ENCODE data around the gene PDGFA.

PDGFA gene

DNA sequence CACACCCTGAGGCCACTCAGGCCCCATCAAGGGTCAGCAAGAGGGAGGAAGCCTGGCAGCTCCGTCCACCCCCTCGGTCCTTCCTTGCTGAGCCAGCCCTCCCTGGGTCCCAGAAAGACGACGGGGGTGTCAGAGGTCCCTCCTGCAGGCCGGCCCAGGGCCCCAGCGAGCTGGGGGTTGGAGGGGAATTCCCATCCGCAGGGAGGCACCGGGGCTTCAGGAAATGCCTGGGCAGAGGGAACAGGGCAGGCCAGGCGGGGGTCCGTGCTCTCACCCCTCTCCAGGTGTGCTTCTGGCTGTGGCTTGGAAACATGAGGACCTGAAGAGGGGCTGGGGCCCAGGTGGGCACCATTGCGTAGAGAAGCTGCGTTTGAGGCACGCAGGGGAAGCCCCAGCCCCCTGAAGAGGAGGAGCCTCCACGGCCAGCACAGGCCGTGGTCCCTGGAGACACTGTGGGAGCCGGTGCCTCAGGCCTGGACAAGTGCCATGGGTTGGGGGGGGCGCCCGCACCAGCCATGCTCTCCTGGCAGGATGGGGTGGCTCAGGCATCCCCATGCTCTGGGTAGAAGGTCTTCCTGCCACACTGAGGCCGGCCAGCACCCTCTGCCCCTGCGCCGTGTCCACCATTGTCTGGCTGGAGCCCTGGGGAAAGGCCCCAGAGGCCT, 66.7 kb downstream of the PDGFA start:
- Histone ChIP-seq H3K9me3 (ENCODE audit: control insufficient read depth in 1 of 2, low read length in 2 of 2) (no peaks in the 10 kb centered on the region), H3K4me1 (ENCODE audit: control insufficient read depth in 1 of 2, insufficient read depth in 2 of 2, low read length in 2 of 2) (no peaks in the 10 kb centered on the region), H3K27ac (ENCODE audit: low read depth, low read length) (no peak overlapping the region), H3K27me3 (ENCODE audit: control insufficient read depth in 1 of 2, insufficient read depth in 2 of 2, low read length in 2 of 2) (peaks cover 5% of the 10 kb centered on the region in 2 donors), H3K4me3 (ENCODE audit: low read depth in 1 of 2, low read length in 2 of 2) (no peak overlapping the region), H3K36me3 (ENCODE audit: control insufficient read depth in 1 of 2, insufficient read depth in 2 of 2, low read length in 2 of 2) (no peaks in the 10 kb centered on the region), H3K9ac (ENCODE audit: low read depth in 1 of 2, low read length in 2 of 2) (no peak overlapping the region)

- Histone ChIP-seq H3K4me3 (ENCODE audit: low read depth in 1 of 2, low read length in 2 of 2) (no peak overlapping the region), H3K4me1 (ENCODE audit: control insufficient read depth in 1 of 2, insufficient read depth in 2 of 2, low read length in 2 of 2) (no peaks in the 10 kb centered on the region), H3K27me3 (ENCODE audit: control insufficient read depth in 1 of 2, insufficient read depth in 2 of 2, low read length in 2 of 2) (peaks cover 5% of the 10 kb centered on the region in 2 donors), H3K9me3 (ENCODE audit: control insufficient read depth in 1 of 2, low read length in 2 of 2) (no peaks in the 10 kb centered on the region), H3K36me3 (ENCODE audit: control insufficient read depth in 1 of 2, insufficient read depth in 2 of 2, low read length in 2 of 2) (no peaks in the 10 kb centered on the region), H3K27ac (ENCODE audit: low read depth, low read length) (no peak overlapping the region), H3K9ac (ENCODE audit: low read depth in 1 of 2, low read length in 2 of 2) (no peak overlapping the region)
Observed at GRCh38 chr7:452226-452751, 67.4 kb downstream of the PDGFA start.

GRCh38 chr7:451255-452225, 68.1 kb downstream of the PDGFA start:
- Histone ChIP-seq H3K9ac (ENCODE audit: low read depth in 1 of 2, low read length in 2 of 2) (no peak overlapping the region), H3K9me3 (ENCODE audit: control insufficient read depth in 1 of 2, low read length in 2 of 2) (no peaks in the 10 kb centered on the region), H3K36me3 (ENCODE audit: control insufficient read depth in 1 of 2, insufficient read depth in 2 of 2, low read length in 2 of 2) (no peaks in the 10 kb centered on the region), H3K27me3 (ENCODE audit: control insufficient read depth in 1 of 2, insufficient read depth in 2 of 2, low read length in 2 of 2) (peaks cover 5% of the 10 kb centered on the region in 2 donors), H3K27ac (ENCODE audit: low read depth, low read length) (no peak overlapping the region), H3K4me1 (ENCODE audit: control insufficient read depth in 1 of 2, insufficient read depth in 2 of 2, low read length in 2 of 2) (no peaks in the 10 kb centered on the region), H3K4me3 (ENCODE audit: low read depth in 1 of 2, low read length in 2 of 2) (no peak overlapping the region)

DNA sequence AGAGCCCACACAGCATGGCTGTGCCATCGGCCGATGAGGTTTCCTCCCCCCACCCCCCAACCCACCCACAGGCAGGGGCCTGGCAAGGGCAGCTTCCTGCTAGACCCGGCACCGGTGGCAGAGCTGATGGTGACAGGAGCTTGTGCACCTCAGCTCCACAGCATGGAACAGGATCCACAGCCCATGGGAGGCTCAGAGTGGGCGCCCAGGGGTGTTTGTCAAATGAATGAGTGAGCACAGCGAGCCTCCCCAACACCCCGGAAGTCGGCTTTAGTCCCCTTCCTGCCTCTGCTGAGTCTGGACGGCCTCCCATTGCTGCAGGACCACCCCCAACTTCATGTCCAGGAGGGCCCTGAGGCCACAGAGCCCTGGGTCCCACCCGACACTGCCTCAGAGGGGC, 68.9 kb downstream of the PDGFA start:
- H3K4me1 ChIP-seq (ENCODE audit: control insufficient read depth in 1 of 2, insufficient read depth in 2 of 2, low read length in 2 of 2), result no peaks in the 10 kb centered on the region
- H3K9ac ChIP-seq (ENCODE audit: low read depth in 1 of 2, low read length in 2 of 2), result no peak overlapping the region
- H3K27me3 ChIP-seq (ENCODE audit: control insufficient read depth in 1 of 2, insufficient read depth in 2 of 2, low read length in 2 of 2), result peaks cover 5% of the 10 kb centered on the region in 2 donors
- no peak overlapping the region for H3K27ac ChIP-seq (ENCODE audit: low read depth, low read length)
- no peaks in the 10 kb centered on the region for H3K9me3 ChIP-seq (ENCODE audit: control insufficient read depth in 1 of 2, low read length in 2 of 2)
- no peaks in the 10 kb centered on the region for H3K36me3 ChIP-seq (ENCODE audit: control insufficient read depth in 1 of 2, insufficient read depth in 2 of 2, low read length in 2 of 2)
- no peak overlapping the region for H3K4me3 ChIP-seq (ENCODE audit: low read depth in 1 of 2, low read length in 2 of 2)

GRCh38 chr7:450036-450435, 69.6 kb downstream of the PDGFA start:
- H3K27ac ChIP-seq (ENCODE audit: low read depth, low read length), result no peak overlapping the region
- H3K9ac ChIP-seq (ENCODE audit: low read depth in 1 of 2, low read length in 2 of 2), result no peak overlapping the region
- no peak overlapping the region for H3K4me3 ChIP-seq (ENCODE audit: low read depth in 1 of 2, low read length in 2 of 2)
- H3K9me3 ChIP-seq (ENCODE audit: control insufficient read depth in 1 of 2, low read length in 2 of 2), result no peaks in the 10 kb centered on the region
- no peaks in the 10 kb centered on the region for H3K4me1 ChIP-seq (ENCODE audit: control insufficient read depth in 1 of 2, insufficient read depth in 2 of 2, low read length in 2 of 2)
- no peaks in the 10 kb centered on the region for H3K36me3 ChIP-seq (ENCODE audit: control insufficient read depth in 1 of 2, insufficient read depth in 2 of 2, low read length in 2 of 2)
- H3K27me3 ChIP-seq (ENCODE audit: control insufficient read depth in 1 of 2, insufficient read depth in 2 of 2, low read length in 2 of 2), result peaks cover 5% of the 10 kb centered on the region in 2 donors

DNA sequence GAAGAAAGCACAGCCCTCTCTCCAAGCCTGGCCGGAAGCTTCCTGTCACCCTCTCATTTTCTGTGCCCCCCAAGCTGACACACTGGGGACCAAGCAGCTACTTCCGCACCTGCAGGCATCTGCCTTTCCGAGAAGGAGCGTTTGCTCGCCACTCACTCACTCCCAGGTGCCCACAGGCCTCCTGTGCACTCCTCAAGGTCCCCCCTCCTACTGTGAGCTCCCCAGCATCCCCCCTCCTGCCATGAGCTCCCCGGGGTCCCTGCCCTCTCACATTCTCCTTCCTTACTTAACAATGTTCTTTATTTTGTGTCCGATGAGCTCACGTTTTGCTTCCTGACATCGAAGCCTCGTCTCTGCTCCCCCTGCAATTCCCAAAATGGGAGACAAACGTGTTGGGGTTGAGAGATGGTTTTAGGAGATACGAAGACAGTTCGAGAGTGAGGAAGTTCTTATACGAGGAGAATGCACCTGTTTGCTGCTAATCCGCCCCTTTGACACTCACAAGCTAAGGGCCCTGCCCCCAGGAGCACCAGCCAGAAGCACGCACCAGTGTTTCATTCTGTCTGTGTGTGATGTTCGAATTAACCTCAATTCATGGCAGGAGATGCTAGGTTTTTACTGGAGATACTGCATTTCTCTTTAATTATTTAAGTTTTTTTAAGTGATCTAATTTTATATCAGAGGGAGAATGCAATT, 70.2 kb downstream of the PDGFA start:
- Histone ChIP-seq H3K9me3 (ENCODE audit: control insufficient read depth in 1 of 2, low read length in 2 of 2) (no peaks in the 10 kb centered on the region), H3K4me3 (ENCODE audit: low read depth in 1 of 2, low read length in 2 of 2) (no peak overlapping the region), H3K27me3 (ENCODE audit: control insufficient read depth in 1 of 2, insufficient read depth in 2 of 2, low read length in 2 of 2) (peaks cover 5% of the 10 kb centered on the region in 2 donors), H3K27ac (ENCODE audit: low read depth, low read length) (no peak overlapping the region), H3K36me3 (ENCODE audit: control insufficient read depth in 1 of 2, insufficient read depth in 2 of 2, low read length in 2 of 2) (no peaks in the 10 kb centered on the region), H3K4me1 (ENCODE audit: control insufficient read depth in 1 of 2, insufficient read depth in 2 of 2, low read length in 2 of 2) (no peaks in the 10 kb centered on the region), H3K9ac (ENCODE audit: low read depth in 1 of 2, low read length in 2 of 2) (no peak overlapping the region)

- H3K27me3 ChIP-seq (ENCODE audit: control insufficient read depth in 1 of 2, insufficient read depth in 2 of 2, low read length in 2 of 2), result peaks cover 1 to 4% of the 10 kb centered on the region in 2 donors
- no peak overlapping the region for H3K4me3 ChIP-seq (ENCODE audit: low read depth in 1 of 2, low read length in 2 of 2)
- no peaks in the 10 kb centered on the region for H3K36me3 ChIP-seq (ENCODE audit: control insufficient read depth in 1 of 2, insufficient read depth in 2 of 2, low read length in 2 of 2)
- H3K9me3 ChIP-seq (ENCODE audit: control insufficient read depth in 1 of 2, low read length in 2 of 2), result no peaks in the 10 kb centered on the region
- no peak overlapping the region for H3K9ac ChIP-seq (ENCODE audit: low read depth in 1 of 2, low read length in 2 of 2)
- no peak overlapping the region for H3K27ac ChIP-seq (ENCODE audit: low read depth, low read length)
- no peaks in the 10 kb centered on the region for H3K4me1 ChIP-seq (ENCODE audit: control insufficient read depth in 1 of 2, insufficient read depth in 2 of 2, low read length in 2 of 2)
Observed at GRCh38 chr7:447523-447922, 72.1 kb downstream of the PDGFA start.
